Endothelial cell of umbilical vein (primary cell): Measurements from ENCODE around the gene ATAT1. TPM values are rescaled to one million over a fixed set of nuclear protein-coding genes. Genes with fewer than 3 reads are reported as not detected.

ENCODE experiments used
- BruUV-seq: library from RNA; stranded (reverse); fragments of 400-500 nt; replicated peaks from 2 replicates; lab custom pipeline; 2021; lab: Mats Ljungman, UMichigan
- CTCF ChIA-PET: fragments of 300-600, 350-600 bp; sonication (Branson Sonifier 250); formaldehyde crosslinking; loops from one replicate; lab custom pipeline; 2021; ENCODE audit warnings: antibody characterized with exemption, inconsistent platforms; lab: Charles Lee
- POLR2A ChIA-PET: fragments of 300-600, 350-600 bp; sonication (Branson Sonifier 250); formaldehyde crosslinking; loops from one replicate; lab custom pipeline; 2021; ENCODE audit warnings: antibody characterized with exemption, inconsistent platforms; lab: Charles Lee
- DNase-seq: peaks from one replicate; pipeline ENCODE4 v3.0.0-alpha.2; 2011; ENCODE audit warnings: low read depth, low spot score
- FAIRE-seq: peaks from 2 replicates; lab custom pipeline; 2011; peaks lifted over from hg19 to GRCh38; lab: Jason Lieb, UNC
- H2AFZ ChIP-seq: 2 replicates; pipeline ENCODE4 v1.6.0; 2012; ENCODE audit warnings: low read depth, low read length, control low read depth, inconsistent platforms
- H3K27ac ChIP-seq: 2 replicates; pipeline ENCODE4 v1.5.1; 2011; ENCODE audit warnings: low read depth, mild to moderate bottlenecking, control low read depth, low read length, moderate library complexity; ENCODE audit not compliant: insufficient read depth
- H3K27me3 ChIP-seq, 2 experiments: 2 replicates each; pipeline versions ENCODE4 v1.6.0 to v1.6.1; 2011; ENCODE audit warnings: low read length in 2 of 2, mixed read lengths in 1 of 2; ENCODE audit not compliant: control insufficient read depth in 2 of 2, insufficient read depth in 2 of 2
- H3K36me3 ChIP-seq, 2 experiments: 2 replicates in 1 of 2; 3 replicates in 1 of 2; pipeline ENCODE4 v1.5.1; 2011; ENCODE audit warnings: low read length in 2 of 2, mild to moderate bottlenecking in 1 of 2, moderate library complexity in 1 of 2; ENCODE audit not compliant: control insufficient read depth in 2 of 2, insufficient read depth in 2 of 2; ENCODE audit errors: extremely low read depth in 1 of 2
- H3K4me1 ChIP-seq: 3 replicates; pipeline ENCODE4 v1.5.1; 2011; ENCODE audit warnings: mild to moderate bottlenecking, low read length; ENCODE audit not compliant: control insufficient read depth, insufficient read depth; ENCODE audit errors: extremely low read depth
- H3K4me2 ChIP-seq: 2 replicates; pipeline ENCODE4 v1.6.1; 2011; ENCODE audit warnings: low read length, control low read depth, mixed read lengths; ENCODE audit not compliant: insufficient read depth
- H3K4me3 ChIP-seq, 3 experiments: fragments of 200-600 bp in 1 of 3; sonication (generic), shearing (Covaris generic) in 1 of 3; replicated peaks in 1 of 3; 2 replicates each; pipeline ENCODE4 v1.5.1; 2011 to 2016; ENCODE audit warnings: control low read depth in 3 of 3, low read length in 3 of 3, mild to moderate bottlenecking in 2 of 3, inconsistent platforms in 1 of 3, low read depth in 1 of 3, moderate library complexity in 1 of 3; ENCODE audit not compliant: insufficient read depth in 1 of 3
- H3K79me2 ChIP-seq: 2 replicates; pipeline ENCODE4 v1.6.0; 2012; ENCODE audit warnings: low read length, inconsistent platforms; ENCODE audit not compliant: control insufficient read depth, insufficient read depth
- H3K9ac ChIP-seq: replicated peaks from 2 replicates; pipeline ENCODE3; 2011; ENCODE audit warnings: low read length, control low read depth; ENCODE audit not compliant: insufficient read depth; ENCODE audit errors: extremely low read depth
- H3K9me1 ChIP-seq: replicated peaks from 3 replicates; pipeline ENCODE4 v1.6.0; 2011; ENCODE audit warnings: mild to moderate bottlenecking, low read length; ENCODE audit not compliant: control insufficient read depth, insufficient read depth; ENCODE audit errors: extremely low read depth
- H3K9me3 ChIP-seq: replicated peaks from 2 replicates; pipeline ENCODE4 v1.5.1; 2012; ENCODE audit warnings: low read length, inconsistent platforms; ENCODE audit not compliant: control insufficient read depth, insufficient read depth
- H4K20me1 ChIP-seq: replicated peaks from 2 replicates; pipeline ENCODE3; 2011; ENCODE audit warnings: mild to moderate bottlenecking, low read length; ENCODE audit not compliant: control insufficient read depth, insufficient read depth; ENCODE audit errors: extremely low read depth
- CTCF ChIP-seq, 2 donors: IDR thresholded peaks; 1 replicate in 1 of 2; 2 replicates in 1 of 2; pipeline ENCODE4 v1.5.1; 2011; ENCODE audit warnings: low read length in 2 of 2, mild to moderate bottlenecking in 2 of 2, moderate library complexity in 2 of 2, control low read depth in 1 of 2, inconsistent platforms in 1 of 2, low read depth in 1 of 2; ENCODE audit not compliant: insufficient read depth in 1 of 2; ENCODE audit errors: extremely low read depth in 1 of 2
- EZH2 ChIP-seq: IDR thresholded peaks from 2 replicates; pipeline ENCODE4 v1.6.1; 2012; ENCODE audit warnings: borderline replicate concordance, low read depth, mild to moderate bottlenecking, moderate library complexity, low read length, inconsistent platforms; ENCODE audit not compliant: severe bottlenecking
- FOS ChIP-seq: IDR thresholded peaks from 2 replicates; pipeline ENCODE4 v1.6.1; 2011; ENCODE audit warnings: mild to moderate bottlenecking, low read length, moderate library complexity, borderline replicate concordance; ENCODE audit not compliant: insufficient read depth
- GATA2 ChIP-seq: IDR thresholded peaks from 2 replicates; pipeline ENCODE4 v1.7.0; 2011; ENCODE audit warnings: low read depth, mild to moderate bottlenecking, moderate library complexity, mixed read lengths, low read length; ENCODE audit not compliant: insufficient read length, insufficient read depth
- JUN ChIP-seq: IDR thresholded peaks from 2 replicates; pipeline ENCODE4 v1.6.1; 2011; ENCODE audit warnings: borderline replicate concordance, low read depth; ENCODE audit not compliant: insufficient read length, insufficient read depth
- MAX ChIP-seq: IDR thresholded peaks from 2 replicates; pipeline ENCODE4 v1.6.1; 2011; ENCODE audit not compliant: insufficient read depth, insufficient read length
- MYC ChIP-seq: IDR thresholded peaks from one replicate; pipeline ENCODE4 v1.6.1; 2011; ENCODE audit warnings: mild to moderate bottlenecking, low read depth, low read length
- POLR2A ChIP-seq: IDR thresholded peaks from 2 replicates; pipeline ENCODE4 v1.6.1; 2012; ENCODE audit warnings: low read depth, mild to moderate bottlenecking, control low read depth, low read length
- POLR2AphosphoS5 ChIP-seq: IDR thresholded peaks from 2 replicates; pipeline ENCODE4 v1.6.1; 2012; ENCODE audit warnings: low read depth, mild to moderate bottlenecking, control low read depth, low read length, moderate library complexity; ENCODE audit not compliant: insufficient read depth
- dilution Hi-C: fragments of 300-500 bp; cut with MboI; formaldehyde crosslinking; loops from one replicate; pipeline ENCODE4 v1.15.0; 2019; ENCODE audit warnings: low sequenced_read_pairs; ENCODE audit not compliant: extremely low pct_ligation_motif_present
- intact Hi-C: fragments of 100-400 bp; cut with micrococcal nuclease; formaldehyde crosslinking; loops from one replicate; pipeline ENCODE4 v1.10.0; 2022
- polyA plus RNA-seq, 4 experiments: library from polyadenylated mRNA; depleted of rRNA in 3 of 4; stranded (reverse) in 3 of 4; unstranded in 1 of 4; fragments of >200 nt; gene quantifications; 2 replicates each; pipeline versions ENCODE4 v1.2.1 to v1.2.3, GENCODE V29; 2011 to 2012; ENCODE audit warnings: missing spikeins in 1 of 4
- total RNA-seq: library from RNA; stranded (reverse); gene quantifications from 2 replicates; pipeline ENCODE4 v1.2.3, GENCODE V29; 2021

The ATAT1 gene
- total and polyA plus RNA-seq, 2 donors (not counting 3 experiments of a cell fraction or from before 2014, with no cell fraction given): 17.4 to 18.4 TPM

GRCh38 chr6:30618270-30618797, 8.3 kb upstream of the ATAT1 start:
- H3K27ac ChIP-seq: peak overlapping the region; percentile 96
- H3K27me3 ChIP-seq: no peaks in the 10 kb centered on the region
- H3K36me3 ChIP-seq: peaks cover 5 to 11% of the 10 kb centered on the region in 2 experiments
- BruUV-seq: no TSS peak
- POLR2A ChIA-PET: interaction anchor here (0.7 kb wide), 1 partner anchor 13 kb away, joined by 8 read pairs; no protein-coding TSS in a partner anchor
- intact Hi-C loops: no loop called here
- H2AFZ ChIP-seq: no peak overlapping the region
- H3K4me1 ChIP-seq: peaks cover 16% of the 10 kb centered on the region
- no peak for DNase-seq
- dilution Hi-C loops: no loop called here
- H3K9me1 ChIP-seq: no peaks in the 10 kb centered on the region
- CTCF ChIA-PET: interaction anchor here (0.7 to 1.6 kb wide), 4 partner anchors 47 to 113 kb away, joined by 3 to 17 read pairs (median 4); no protein-coding TSS in a partner anchor
- H3K9ac ChIP-seq: peak overlapping the region; percentile 95
- peak overlapping the region; percentile 84 for H3K4me2 ChIP-seq
- H3K9me3 ChIP-seq: no peaks in the 10 kb centered on the region
- peak overlapping the region; percentile 35 to 74 (median 73) for H3K4me3 ChIP-seq
- no peak for FAIRE-seq
- H3K79me2 ChIP-seq: peaks cover 33% of the 10 kb centered on the region
- TF ChIP-seq MYC: no peak
- no peaks in the 10 kb centered on the region for H4K20me1 ChIP-seq

GRCh38 chr6:30619561-30619960, 7.1 kb upstream of the ATAT1 start:
- peaks cover 5 to 11% of the 10 kb centered on the region in 2 experiments for H3K36me3 ChIP-seq
- no peaks in the 10 kb centered on the region for H3K9me3 ChIP-seq
- BruUV-seq: no TSS peak
- intact Hi-C loops: no loop called here
- H3K27ac ChIP-seq: no peak overlapping the region
- ChIA-PET POLR2A (no interaction called here), CTCF (no interaction called here)
- H4K20me1 ChIP-seq: no peaks in the 10 kb centered on the region
- no peaks in the 10 kb centered on the region for H3K9me1 ChIP-seq
- H3K79me2 ChIP-seq: peaks cover 29% of the 10 kb centered on the region
- TF ChIP-seq JUN: no peak
- no peak for TF ChIP-seq MYC
- TF ChIP-seq POLR2AphosphoS5: no peak
- TF ChIP-seq GATA2: no peak
- TF ChIP-seq CTCF (IDR thresholded peaks at IDR 0.05; ENCODE audit: extremely low read depth in 1 of 2, insufficient read depth in 1 of 2, low read depth in 1 of 2, low read length in 2 of 2): no peak
- TF ChIP-seq EZH2: no peak
- no peak for TF ChIP-seq POLR2A
- TF ChIP-seq MAX: no peak
- TF ChIP-seq FOS: no peak
- dilution Hi-C loops: no loop called here
- no peak overlapping the region for H2AFZ ChIP-seq
- no peaks in the 10 kb centered on the region for H3K27me3 ChIP-seq
- DNase-seq: no peak
- no peak for FAIRE-seq
- no peak overlapping the region for H3K4me3 ChIP-seq
- no peak overlapping the region for H3K4me2 ChIP-seq
- H3K9ac ChIP-seq: no peak overlapping the region
- H3K4me1 ChIP-seq: peaks cover 6% of the 10 kb centered on the region
